Astrocyte (in vitro differentiated cells and primary cell): ENCODE results near the gene BMAL1. TPM values are rescaled to one million over a fixed set of nuclear protein-coding genes. Genes with fewer than 3 reads are reported as not detected.

ENCODE experiments used
- DNase-seq: peaks from one replicate; pipeline ENCODE4 v3.0.0-alpha.2; 2010; ENCODE audit warnings: low read depth
- FAIRE-seq: peaks from 2 replicates; lab custom pipeline; 2011; peaks lifted over from hg19 to GRCh38; lab: Jason Lieb, UNC
- H2AFZ ChIP-seq: 2 replicates; pipeline ENCODE4 v1.6.0; 2012; ENCODE audit warnings: low read depth, low read length, inconsistent platforms
- H3K27ac ChIP-seq: 2 replicates; pipeline ENCODE4 v1.5.1; 2011; ENCODE audit warnings: low read depth, low read length, inconsistent platforms
- H3K27me3 ChIP-seq: 2 replicates; pipeline ENCODE4 v1.6.0; 2011; ENCODE audit warnings: low read length, inconsistent platforms; ENCODE audit not compliant: insufficient read depth
- H3K36me3 ChIP-seq: 2 replicates; pipeline ENCODE4 v1.5.1; 2011; ENCODE audit warnings: low read length, inconsistent platforms; ENCODE audit not compliant: insufficient read depth
- H3K4me1 ChIP-seq: 2 replicates; pipeline ENCODE4 v1.5.1; 2011; ENCODE audit warnings: low read length, inconsistent platforms; ENCODE audit not compliant: insufficient read depth
- H3K4me2 ChIP-seq: 2 replicates; pipeline ENCODE4 v1.6.0; 2012; ENCODE audit warnings: low read length, inconsistent platforms
- H3K4me3 ChIP-seq: 2 replicates; pipeline ENCODE4 v1.5.1; 2011; ENCODE audit warnings: low read depth, mild to moderate bottlenecking, low read length, inconsistent platforms; ENCODE audit not compliant: insufficient read depth
- H3K79me2 ChIP-seq: 2 replicates; pipeline ENCODE4 v1.6.0; 2012; ENCODE audit warnings: mild to moderate bottlenecking, low read length, inconsistent platforms; ENCODE audit not compliant: insufficient read depth
- H3K9ac ChIP-seq: 2 replicates; pipeline ENCODE4 v1.6.0; 2012; ENCODE audit warnings: mild to moderate bottlenecking, low read length, inconsistent platforms
- H3K9me3 ChIP-seq: 2 replicates; pipeline ENCODE4 v1.5.1; 2012; ENCODE audit warnings: low read depth, mild to moderate bottlenecking, low read length, inconsistent platforms; ENCODE audit not compliant: insufficient read depth
- H4K20me1 ChIP-seq: 2 replicates; pipeline ENCODE4 v1.6.0; 2012; ENCODE audit warnings: low read length, inconsistent platforms; ENCODE audit not compliant: insufficient read depth
- H3K27ac Mint-ChIP-seq: one replicate; pipeline ENCODE4 v1.8.0; 2021; ENCODE audit warnings: mild to moderate bottlenecking, mixed read lengths; ENCODE audit not compliant: unreplicated experiment
- H3K27me3 Mint-ChIP-seq: one replicate; pipeline ENCODE4 v1.8.0; 2021; ENCODE audit warnings: low read depth, mixed read lengths; ENCODE audit not compliant: unreplicated experiment
- H3K36me3 Mint-ChIP-seq: one replicate; pipeline ENCODE4 v1.8.0; 2021; ENCODE audit warnings: low read depth, mixed read lengths; ENCODE audit not compliant: unreplicated experiment
- H3K4me1 Mint-ChIP-seq: one replicate; pipeline ENCODE4 v1.8.0; 2021; ENCODE audit warnings: low read depth, mixed read lengths; ENCODE audit not compliant: unreplicated experiment
- H3K4me3 Mint-ChIP-seq: one replicate; pipeline ENCODE4 v1.8.0; 2021; ENCODE audit warnings: mild to moderate bottlenecking, moderate library complexity, mixed read lengths; ENCODE audit not compliant: unreplicated experiment
- H3K9me3 Mint-ChIP-seq: one replicate; pipeline ENCODE4 v1.8.0; 2021; ENCODE audit warnings: mild to moderate bottlenecking, mixed read lengths; ENCODE audit not compliant: unreplicated experiment
- EZH2 ChIP-seq: IDR thresholded peaks from 2 replicates; pipeline ENCODE4 v1.6.1; 2012; ENCODE audit warnings: mild to moderate bottlenecking, low read length, inconsistent platforms; ENCODE audit not compliant: insufficient read depth
- total RNA-seq: library from RNA; stranded (reverse); gene quantifications from 2 replicates; pipeline ENCODE4 v1.2.1, GENCODE V29; 2021
- TF ChIP-seq, protein P1 (sequence below): IDR thresholded peaks from 2 replicates; pipeline ENCODE4 v1.5.1; 2011; ENCODE audit warnings: low read depth, mild to moderate bottlenecking, inconsistent platforms, low read length, moderate library complexity; ENCODE audit not compliant: insufficient read depth

Gene BMAL1
- total RNA-seq, 1 donor from 2014 or later = 26.9 TPM

- H3K9me3 Mint-ChIP-seq = no peaks in the 10 kb centered on the region
- Histone ChIP-seq H3K27me3 (no peaks in the 10 kb centered on the region), H3K27ac (no peak overlapping the region), H4K20me1 (peaks cover 82% of the 10 kb centered on the region), H3K4me3 (no peak overlapping the region), H3K9ac (no peak overlapping the region), H3K4me1 (peaks cover 13% of the 10 kb centered on the region), H3K4me2 (peak overlapping the region; percentile 24), H3K79me2 (peaks cover 68% of the 10 kb centered on the region), H2AFZ (no peak overlapping the region), H3K36me3 (no peaks in the 10 kb centered on the region), H3K9me3 (no peaks in the 10 kb centered on the region)
- no peak for TF ChIP-seq EZH2
- TF ChIP-seq, protein P1, sequence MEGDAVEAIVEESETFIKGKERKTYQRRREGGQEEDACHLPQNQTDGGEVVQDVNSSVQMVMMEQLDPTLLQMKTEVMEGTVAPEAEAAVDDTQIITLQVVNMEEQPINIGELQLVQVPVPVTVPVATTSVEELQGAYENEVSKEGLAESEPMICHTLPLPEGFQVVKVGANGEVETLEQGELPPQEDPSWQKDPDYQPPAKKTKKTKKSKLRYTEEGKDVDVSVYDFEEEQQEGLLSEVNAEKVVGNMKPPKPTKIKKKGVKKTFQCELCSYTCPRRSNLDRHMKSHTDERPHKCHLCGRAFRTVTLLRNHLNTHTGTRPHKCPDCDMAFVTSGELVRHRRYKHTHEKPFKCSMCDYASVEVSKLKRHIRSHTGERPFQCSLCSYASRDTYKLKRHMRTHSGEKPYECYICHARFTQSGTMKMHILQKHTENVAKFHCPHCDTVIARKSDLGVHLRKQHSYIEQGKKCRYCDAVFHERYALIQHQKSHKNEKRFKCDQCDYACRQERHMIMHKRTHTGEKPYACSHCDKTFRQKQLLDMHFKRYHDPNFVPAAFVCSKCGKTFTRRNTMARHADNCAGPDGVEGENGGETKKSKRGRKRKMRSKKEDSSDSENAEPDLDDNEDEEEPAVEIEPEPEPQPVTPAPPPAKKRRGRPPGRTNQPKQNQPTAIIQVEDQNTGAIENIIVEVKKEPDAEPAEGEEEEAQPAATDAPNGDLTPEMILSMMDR = no peak
- H3K27ac Mint-ChIP-seq = no peak overlapping the region
- H3K36me3 Mint-ChIP-seq = no peaks in the 10 kb centered on the region
- no peaks in the 10 kb centered on the region for H3K27me3 Mint-ChIP-seq
- no peak overlapping the region for H3K4me3 Mint-ChIP-seq
- DNase-seq (peak; percentile 26), FAIRE-seq (no peak)
- peaks cover 24% of the 10 kb centered on the region for H3K4me1 Mint-ChIP-seq
These were observed 10.9 kb downstream of the BMAL1 start for GRCh38 chr11:13288375-13289029.

- TF ChIP-seq, protein P1 = no peak
- H3K27me3 ChIP-seq = no peaks in the 10 kb centered on the region
- H3K36me3 ChIP-seq = no peaks in the 10 kb centered on the region
- no peak overlapping the region for H3K9ac ChIP-seq
- peaks cover 82% of the 10 kb centered on the region for H4K20me1 ChIP-seq
- H3K4me3 ChIP-seq = no peak overlapping the region
- H3K27me3 Mint-ChIP-seq = no peaks in the 10 kb centered on the region
- H3K4me1 ChIP-seq = peaks cover 13% of the 10 kb centered on the region
- no peaks in the 10 kb centered on the region for H3K36me3 Mint-ChIP-seq
- H3K4me2 ChIP-seq = peak overlapping the region; percentile 24
- H3K4me3 Mint-ChIP-seq = no peak overlapping the region
- H3K4me1 Mint-ChIP-seq = peaks cover 20% of the 10 kb centered on the region
- H3K79me2 ChIP-seq = peaks cover 69% of the 10 kb centered on the region
- DNase-seq = peak; percentile 25
- no peak overlapping the region for H3K27ac ChIP-seq
- no peaks in the 10 kb centered on the region for H3K9me3 ChIP-seq
- H3K27ac Mint-ChIP-seq = no peak overlapping the region
- FAIRE-seq = no peak
- H2AFZ ChIP-seq = no peak overlapping the region
- H3K9me3 Mint-ChIP-seq = no peaks in the 10 kb centered on the region
These were observed 11.5 kb downstream of the BMAL1 start for GRCh38 chr11:13289081-13289480.

DNA sequence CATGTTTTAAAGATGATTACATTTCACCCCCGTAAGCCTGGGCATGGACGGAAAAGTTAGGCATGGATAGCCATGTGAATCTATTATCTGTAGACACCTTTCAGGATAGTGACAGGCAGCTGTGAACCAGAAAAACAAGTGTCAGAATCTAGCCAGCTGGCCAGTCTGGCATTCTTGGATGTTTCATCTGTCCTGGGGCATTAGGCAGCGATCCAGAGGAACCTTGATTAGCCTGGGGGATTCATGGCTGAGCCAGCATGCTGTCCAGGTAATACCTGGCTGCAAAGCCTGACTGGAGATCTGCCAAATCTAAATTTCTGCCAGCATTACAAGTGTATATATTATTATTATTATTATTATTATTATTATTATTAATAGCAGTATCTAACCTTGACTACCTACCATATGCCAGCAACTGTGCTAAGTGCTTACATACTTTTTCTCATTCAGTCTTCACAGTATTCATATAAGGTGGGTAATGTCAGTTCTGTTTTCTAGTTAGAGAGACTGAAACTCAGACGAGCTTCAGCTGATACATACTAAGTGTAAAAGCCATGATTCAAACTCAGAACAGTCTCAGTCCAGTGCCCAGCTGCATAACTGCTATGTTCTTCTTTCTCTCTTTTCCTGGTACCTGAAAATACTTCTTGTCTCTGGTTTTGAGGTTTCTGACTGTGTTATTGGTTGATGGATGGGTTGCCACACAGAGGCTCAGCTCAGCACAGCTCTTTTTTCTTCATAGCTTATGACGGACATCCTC, 12.8 kb downstream of the BMAL1 start:
- no peak overlapping the region for H3K9ac ChIP-seq
- no peaks in the 10 kb centered on the region for H3K27me3 ChIP-seq
- no peak overlapping the region for H3K27ac ChIP-seq
- H3K27me3 Mint-ChIP-seq = no peaks in the 10 kb centered on the region
- no peaks in the 10 kb centered on the region for H3K36me3 ChIP-seq
- peaks cover 70% of the 10 kb centered on the region for H3K79me2 ChIP-seq
- FAIRE-seq (no peak), DNase-seq (no peak)
- no peak overlapping the region for H2AFZ ChIP-seq
- no peak overlapping the region for H3K4me2 ChIP-seq
- H3K4me1 ChIP-seq = peaks cover 13% of the 10 kb centered on the region
- no peaks in the 10 kb centered on the region for H3K36me3 Mint-ChIP-seq
- H3K4me1 Mint-ChIP-seq = peaks cover 20% of the 10 kb centered on the region
- no peak overlapping the region for H3K4me3 Mint-ChIP-seq
- no peak overlapping the region for H3K27ac Mint-ChIP-seq
- no peaks in the 10 kb centered on the region for H3K9me3 ChIP-seq
- no peak for TF ChIP-seq EZH2
- TF ChIP-seq, protein P1 = no peak
- H3K9me3 Mint-ChIP-seq = no peaks in the 10 kb centered on the region
- peaks cover 84% of the 10 kb centered on the region for H4K20me1 ChIP-seq
- H3K4me3 ChIP-seq = no peak overlapping the region
